K562 (cell line): ENCODE data around the gene ROBO1. TPM values are rescaled to one million over a fixed set of nuclear protein-coding genes. Genes with fewer than 3 reads are reported as not detected.

ENCODE experiments used
- ATAC-seq: fragments of 200-7000 bp; cut with Tn5 transposase; 3 replicates; pipeline ENCODE4 v1.9.1; 2020; ENCODE audit warnings: moderate library complexity
- BruUV-seq: library from RNA; stranded (reverse); fragments of 400-500 nt; replicated peaks from 2 replicates; lab custom pipeline; 2021; lab: Mats Ljungman, UMichigan
- CTCF ChIA-PET: fragments of 300-600 bp; formaldehyde crosslinking; extraction: SDS; loops from one replicate; lab custom pipeline; 2021; ENCODE audit warnings: low intra/inter-chr PET ratio; lab: Yijun Ruan, JAX
- POLR2A ChIA-PET: fragments of 300-600, 350-650 bp; sonication (Branson Sonifier 250); formaldehyde crosslinking; extraction: SDS; loops from one replicate; lab custom pipeline; 2021; ENCODE audit warnings: antibody characterized with exemption, inconsistent platforms; lab: Yijun Ruan, JAX
- DNase-seq, 4 experiments: peaks; one replicate each; pipeline versions ENCODE4 v3.0.0 to v3.0.0-alpha.2; 2011 to 2018; ENCODE audit warnings: low spot score in 3 of 4, mixed read lengths in 3 of 4; ENCODE audit errors: extremely low read depth in 1 of 4
- FAIRE-seq: peaks from 2 replicates; lab custom pipeline; 2011; peaks lifted over from hg19 to GRCh38; lab: Jason Lieb, UNC
- H2AFZ ChIP-seq: 2 replicates; pipeline ENCODE4 v1.6.0; 2011; ENCODE audit warnings: low read depth, low read length, control low read depth, inconsistent platforms
- H3K27ac ChIP-seq: fragments of 200-600 bp; 3 replicates; pipeline ENCODE4 v1.8.0; 2011; ENCODE audit warnings: low read depth, mild to moderate bottlenecking, control low read depth, inconsistent platforms, low read length, moderate library complexity, mixed read lengths; ENCODE audit errors: extremely low read depth
- H3K27me3 ChIP-seq, 2 experiments: fragments of 300-600 bp in 1 of 2; 2 replicates in 1 of 2; 3 replicates in 1 of 2; pipeline versions ENCODE4 v1.6.0 to v1.8.0; 2011; ENCODE audit warnings: inconsistent platforms in 2 of 2, low read length in 2 of 2, mild to moderate bottlenecking in 1 of 2, mixed read lengths in 1 of 2, moderate library complexity in 1 of 2; ENCODE audit not compliant: control insufficient read depth in 2 of 2, insufficient read depth in 2 of 2
- H3K36me3 ChIP-seq: fragments of 300-600 bp; 3 replicates; pipeline ENCODE4 v1.8.0; 2011; ENCODE audit warnings: mild to moderate bottlenecking, low read length, inconsistent platforms; ENCODE audit not compliant: control insufficient read depth, insufficient read depth
- H3K4me1 ChIP-seq, 2 experiments: fragments of 200-600 bp in 1 of 2; replicated peaks in 1 of 2; 2 replicates in 1 of 2; 3 replicates in 1 of 2; pipeline versions ENCODE4 v1.5.1 to v1.8.0; 2011; ENCODE audit warnings: inconsistent platforms in 2 of 2, low read length in 2 of 2, mild to moderate bottlenecking in 1 of 2, mixed read lengths in 1 of 2, moderate library complexity in 1 of 2; ENCODE audit not compliant: control insufficient read depth in 2 of 2, insufficient read depth in 2 of 2
- H3K4me2 ChIP-seq: 2 replicates; pipeline ENCODE4 v1.6.1; 2011; ENCODE audit warnings: low read length, control low read depth, inconsistent platforms, mixed read lengths; ENCODE audit not compliant: insufficient read depth
- H3K4me3 ChIP-seq: fragments of 200-600 bp; sonication (generic), shearing (Covaris generic); 2 replicates; pipeline ENCODE4 v1.5.1; 2016; ENCODE audit warnings: control low read depth, inconsistent platforms
- H3K79me2 ChIP-seq: fragments of 200-600 bp; 3 replicates; pipeline ENCODE4 v1.8.0; 2011; ENCODE audit warnings: low read length, inconsistent platforms; ENCODE audit not compliant: control insufficient read depth, insufficient read depth
- H3K9ac ChIP-seq, 2 experiments: 2 replicates each; pipeline versions ENCODE4 v1.6.0 to v1.6.1; 2011; ENCODE audit warnings: low read depth in 2 of 2, low read length in 2 of 2, control low read depth in 1 of 2, inconsistent platforms in 1 of 2, mild to moderate bottlenecking in 1 of 2, mixed read lengths in 1 of 2; ENCODE audit not compliant: insufficient read depth in 1 of 2
- H3K9me1 ChIP-seq: one replicate; pipeline ENCODE4 v1.6.0; 2011; ENCODE audit warnings: inconsistent platforms, mild to moderate bottlenecking, low read length, moderate library complexity; ENCODE audit not compliant: control insufficient read depth, insufficient read depth
- H3K9me3 ChIP-seq: replicated peaks from 2 replicates; pipeline ENCODE4 v1.5.1; 2011; ENCODE audit warnings: low read depth, low read length, inconsistent platforms; ENCODE audit not compliant: control insufficient read depth, insufficient read depth
- H4K20me1 ChIP-seq: replicated peaks from 2 replicates; pipeline ENCODE4 v1.6.1; 2011; ENCODE audit warnings: low read length, inconsistent platforms, mixed read lengths; ENCODE audit not compliant: control insufficient read depth, insufficient read depth
- BDP1 ChIP-seq: IDR thresholded peaks from 3 replicates; pipeline ENCODE4 v1.6.1; 2011; ENCODE audit not compliant: insufficient read length, insufficient read depth
- DMBX1 ChIP-seq: fragments of 250-450 bp; sonication (Bioruptor Pico); IDR thresholded peaks from 2 replicates; pipeline ENCODE4 v1.8.0; 2022; ENCODE audit warnings: inconsistent platforms, mild to moderate bottlenecking, moderate library complexity, borderline replicate concordance
- GABPB1 ChIP-seq: sonication (generic); formaldehyde crosslinking; IDR thresholded peaks from 2 replicates; pipeline ENCODE4 v1.8.0; 2022; ENCODE audit warnings: mild to moderate bottlenecking, missing genetic modification reagents
- HNRNPL ChIP-seq: fragments of 200-400 bp; formaldehyde crosslinking; IDR thresholded peaks from 2 replicates; pipeline ENCODE4 v1.6.1; 2017; ENCODE audit warnings: low read depth, mild to moderate bottlenecking, low read length
- MAZ ChIP-seq, 2 experiments: fragments of 450-650 bp in 1 of 2; sonication (generic) in 1 of 2; formaldehyde crosslinking; IDR thresholded peaks in 1 of 2; conservative IDR thresholded peaks in 1 of 2; 2 replicates each; pipeline versions ENCODE4 v1.4.0 to v1.5.0; 2020; ENCODE audit warnings: mild to moderate bottlenecking in 1 of 2, missing genetic modification reagents in 1 of 2
- MIER1 ChIP-seq: fragments of 450-650 bp; IDR thresholded peaks from 2 replicates; pipeline ENCODE4 v1.6.1; 2016; ENCODE audit warnings: antibody characterized with exemption, mild to moderate bottlenecking, low read depth
- MXI1 ChIP-seq: IDR thresholded peaks from 2 replicates; pipeline ENCODE4 v1.6.1; 2011; ENCODE audit warnings: low read depth, mild to moderate bottlenecking, improper control_type of control experiment, low read length
- NFIX ChIP-seq: fragments of 250-450 bp; sonication (Bioruptor Pico); IDR thresholded peaks from 2 replicates; pipeline ENCODE4 v1.4.0; 2020; ENCODE audit warnings: low read depth, mild to moderate bottlenecking, moderate library complexity
- NUFIP1 ChIP-seq: fragments of 450-650 bp; IDR thresholded peaks from 2 replicates; pipeline ENCODE4 v1.6.1; 2018; ENCODE audit not compliant: partially characterized antibody
- PTBP1 ChIP-seq: fragments of 200-400 bp; formaldehyde crosslinking; IDR thresholded peaks from 2 replicates; pipeline ENCODE4 v1.6.1; 2017; ENCODE audit warnings: low read depth, low read length
- SREBF2 ChIP-seq: sonication (generic); formaldehyde crosslinking; IDR thresholded peaks from 2 replicates; pipeline ENCODE4 v1.4.0; 2020; ENCODE audit warnings: mild to moderate bottlenecking, missing genetic modification reagents
- ZNF584 ChIP-seq: fragments of 200-800 bp; sonication (Bioruptor generic); IDR thresholded peaks from 2 replicates; pipeline ENCODE4 v1.6.1; 2016; ENCODE audit warnings: low read depth, mild to moderate bottlenecking, missing genetic modification characterization, missing compliant biosample characterization
- ZNF717 ChIP-seq: fragments of 250-450 bp; sonication (Bioruptor Pico); IDR thresholded peaks from 2 replicates; pipeline ENCODE4 v1.5.0; 2021
- ZNF780A ChIP-seq: fragments of 250-450 bp; sonication (Bioruptor Pico); IDR thresholded peaks from 2 replicates; pipeline ENCODE4 v1.5.0; 2021; ENCODE audit warnings: mild to moderate bottlenecking
- ZNF79 ChIP-seq: fragments of 250-450 bp; sonication (Bioruptor Pico); IDR thresholded peaks from 2 replicates; pipeline ENCODE4 v1.4.0; 2020; ENCODE audit warnings: low read depth, mild to moderate bottlenecking, moderate library complexity
- in situ Hi-C: fragments of 300-500 bp; cut with MboI; formaldehyde crosslinking; loops from 4 replicates; pipeline ENCODE4 v1.15.0; 2018; ENCODE audit warnings: inconsistent platforms, mixed read lengths
- intact Hi-C: fragments of 100-400 bp; cut with micrococcal nuclease; formaldehyde crosslinking; loops from 2 replicates; pipeline ENCODE4 v1.14.2; 2022
- polyA plus RNA-seq, 8 experiments: library from polyadenylated mRNA; depleted of rRNA in 4 of 8; stranded (reverse) in 5 of 8; unstranded in 3 of 8; fragments of >200 nt; fragmentation: Nextera tagmentation in 2 of 8; fragmentation: Illumina TruSeq in 1 of 8; extraction: Ambion mirVana in 2 of 8; extraction: Trizol in 1 of 8; gene quantifications; 2 replicates each; pipeline versions ENCODE4 v1.2.1 to v1.2.3, GENCODE V29; 2011 to 2014; ENCODE audit warnings: inconsistent platforms in 1 of 8, missing spikeins in 1 of 8
- total RNA-seq, 7 experiments: library from RNA; depleted of rRNA in 6 of 7; stranded (reverse); fragments of >200 nt in 6 of 7; fragmentation: Illumina TruSeq in 2 of 7; extraction: Trizol in 2 of 7; gene quantifications; 2 replicates each; pipeline versions ENCODE4 v1.2.1 to v1.2.3, GENCODE V29; 2011 to 2021; ENCODE audit warnings: low replicate concordance in 1 of 7
- TF ChIP-seq, protein P1 (sequence below): fragments of 450-650 bp; IDR thresholded peaks from 2 replicates; pipeline ENCODE4 v1.7.1; 2018; ENCODE audit warnings: mild to moderate bottlenecking, low read depth; ENCODE audit not compliant: partially characterized antibody
- TF ChIP-seq, protein P2 (sequence below): fragments of 250-450 bp; sonication (Bioruptor Pico); IDR thresholded peaks from 2 replicates; pipeline ENCODE4 v1.6.1; 2021; ENCODE audit warnings: mild to moderate bottlenecking
- TF ChIP-seq, protein P3 (sequence below): IDR thresholded peaks from 3 replicates; pipeline ENCODE4 v1.6.1; 2011; ENCODE audit warnings: borderline replicate concordance, mild to moderate bottlenecking, moderate library complexity; ENCODE audit not compliant: insufficient read length; ENCODE audit errors: extremely low read depth

Gene ROBO1
- total and polyA plus RNA-seq, 9 of the 15 experiments (the other 6 are each of a cell fraction or from before 2014, with no cell fraction given) = 0.01 to 0.53 (median 0.17) TPM; not detected in 5

DNA sequence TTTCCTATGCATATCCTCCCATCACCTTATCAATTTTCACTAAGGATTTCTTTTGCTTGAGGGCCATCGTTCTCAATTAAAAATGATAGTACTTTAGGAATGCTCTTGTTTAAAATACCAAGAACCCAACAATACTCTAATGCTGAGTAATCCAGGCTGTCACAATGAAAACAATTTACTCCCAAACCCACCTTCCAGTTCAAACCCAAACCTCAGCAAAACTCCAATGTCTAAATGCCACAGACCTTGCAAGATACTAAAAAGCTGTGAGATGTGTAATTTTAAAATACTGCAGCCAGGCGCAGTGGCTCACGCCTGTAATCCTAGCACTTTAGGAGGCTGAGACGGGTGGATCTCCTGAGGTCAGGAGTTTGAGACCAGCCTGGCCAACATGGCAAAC, 889.8 kb downstream of the ROBO1 start (continued):
- TF ChIP-seq, protein P1, sequence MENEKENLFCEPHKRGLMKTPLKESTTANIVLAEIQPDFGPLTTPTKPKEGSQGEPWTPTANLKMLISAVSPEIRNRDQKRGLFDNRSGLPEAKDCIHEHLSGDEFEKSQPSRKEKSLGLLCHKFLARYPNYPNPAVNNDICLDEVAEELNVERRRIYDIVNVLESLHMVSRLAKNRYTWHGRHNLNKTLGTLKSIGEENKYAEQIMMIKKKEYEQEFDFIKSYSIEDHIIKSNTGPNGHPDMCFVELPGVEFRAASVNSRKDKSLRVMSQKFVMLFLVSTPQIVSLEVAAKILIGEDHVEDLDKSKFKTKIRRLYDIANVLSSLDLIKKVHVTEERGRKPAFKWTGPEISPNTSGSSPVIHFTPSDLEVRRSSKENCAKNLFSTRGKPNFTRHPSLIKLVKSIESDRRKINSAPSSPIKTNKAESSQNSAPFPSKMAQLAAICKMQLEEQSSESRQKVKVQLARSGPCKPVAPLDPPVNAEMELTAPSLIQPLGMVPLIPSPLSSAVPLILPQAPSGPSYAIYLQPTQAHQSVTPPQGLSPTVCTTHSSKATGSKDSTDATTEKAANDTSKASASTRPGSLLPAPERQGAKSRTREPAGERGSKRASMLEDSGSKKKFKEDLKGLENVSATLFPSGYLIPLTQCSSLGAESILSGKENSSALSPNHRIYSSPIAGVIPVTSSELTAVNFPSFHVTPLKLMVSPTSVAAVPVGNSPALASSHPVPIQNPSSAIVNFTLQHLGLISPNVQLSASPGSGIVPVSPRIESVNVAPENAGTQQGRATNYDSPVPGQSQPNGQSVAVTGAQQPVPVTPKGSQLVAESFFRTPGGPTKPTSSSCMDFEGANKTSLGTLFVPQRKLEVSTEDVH = no peak
- TF ChIP-seq ZNF780A (CRISPR knock-in tag) (no peak), NFIX (no peak), NUFIP1 (no peak), BDP1 (no peak), HNRNPL (no peak), SREBF2 (CRISPR knock-in tag) (no peak)
- TF ChIP-seq, protein P2, sequence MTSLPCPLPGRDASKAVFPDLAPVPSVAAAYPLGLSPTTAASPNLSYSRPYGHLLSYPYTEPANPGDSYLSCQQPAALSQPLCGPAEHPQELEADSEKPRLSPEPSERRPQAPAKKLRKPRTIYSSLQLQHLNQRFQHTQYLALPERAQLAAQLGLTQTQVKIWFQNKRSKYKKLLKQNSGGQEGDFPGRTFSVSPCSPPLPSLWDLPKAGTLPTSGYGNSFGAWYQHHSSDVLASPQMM (CRISPR knock-in tag) = no peak

DNA sequence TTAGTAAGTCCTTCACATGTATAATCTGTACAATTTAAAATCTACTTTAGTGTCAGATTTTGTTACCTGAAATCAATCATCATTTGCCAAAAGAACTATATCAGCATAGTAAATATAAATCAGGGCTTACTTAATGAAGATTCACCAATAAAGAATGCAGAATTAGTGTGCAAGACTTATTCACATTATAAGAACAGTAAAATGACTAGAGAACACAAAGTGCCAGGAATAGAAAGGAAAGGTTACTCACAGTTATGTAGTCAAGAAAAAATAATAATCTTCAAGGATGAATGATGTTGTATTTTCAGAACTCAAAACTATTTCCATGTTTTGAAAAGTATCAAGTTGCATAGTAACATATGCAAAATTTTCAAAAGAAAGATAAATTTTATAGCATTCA, 891.9 kb downstream of the ROBO1 start:
- in situ Hi-C loops = no loop called here
- POLR2A ChIA-PET = no interaction called here
- no peak for TF ChIP-seq ZNF79 (CRISPR knock-in tag)
- TF ChIP-seq MIER1 = no peak
- TF ChIP-seq DMBX1 = no peak
- TF ChIP-seq ZNF717 (CRISPR knock-in tag) = no peak
- TF ChIP-seq MAZ (CRISPR knock-in tag; conservative IDR thresholded peaks at IDR 0.05 in 1 of 2, IDR thresholded peaks at IDR 0.05 in 1 of 2) = no peak
- TF ChIP-seq ZNF584 = no peak
- no peak for TF ChIP-seq PTBP1
- no peak for TF ChIP-seq GABPB1 (CRISPR knock-in tag)
- TF ChIP-seq NUFIP1 = no peak
- no peak for TF ChIP-seq MXI1
- TF ChIP-seq, protein P3, sequence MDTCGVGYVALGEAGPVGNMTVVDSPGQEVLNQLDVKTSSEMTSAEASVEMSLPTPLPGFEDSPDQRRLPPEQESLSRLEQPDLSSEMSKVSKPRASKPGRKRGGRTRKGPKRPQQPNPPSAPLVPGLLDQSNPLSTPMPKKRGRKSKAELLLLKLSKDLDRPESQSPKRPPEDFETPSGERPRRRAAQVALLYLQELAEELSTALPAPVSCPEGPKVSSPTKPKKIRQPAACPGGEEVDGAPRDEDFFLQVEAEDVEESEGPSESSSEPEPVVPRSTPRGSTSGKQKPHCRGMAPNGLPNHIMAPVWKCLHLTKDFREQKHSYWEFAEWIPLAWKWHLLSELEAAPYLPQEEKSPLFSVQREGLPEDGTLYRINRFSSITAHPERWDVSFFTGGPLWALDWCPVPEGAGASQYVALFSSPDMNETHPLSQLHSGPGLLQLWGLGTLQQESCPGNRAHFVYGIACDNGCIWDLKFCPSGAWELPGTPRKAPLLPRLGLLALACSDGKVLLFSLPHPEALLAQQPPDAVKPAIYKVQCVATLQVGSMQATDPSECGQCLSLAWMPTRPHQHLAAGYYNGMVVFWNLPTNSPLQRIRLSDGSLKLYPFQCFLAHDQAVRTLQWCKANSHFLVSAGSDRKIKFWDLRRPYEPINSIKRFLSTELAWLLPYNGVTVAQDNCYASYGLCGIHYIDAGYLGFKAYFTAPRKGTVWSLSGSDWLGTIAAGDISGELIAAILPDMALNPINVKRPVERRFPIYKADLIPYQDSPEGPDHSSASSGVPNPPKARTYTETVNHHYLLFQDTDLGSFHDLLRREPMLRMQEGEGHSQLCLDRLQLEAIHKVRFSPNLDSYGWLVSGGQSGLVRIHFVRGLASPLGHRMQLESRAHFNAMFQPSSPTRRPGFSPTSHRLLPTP = no peak

More for the DNA sequence above, 891.9 kb downstream of the ROBO1 start:
- Histone ChIP-seq H2AFZ (no peak overlapping the region), H3K4me2 (no peak overlapping the region), H3K9ac (no peak overlapping the region), H3K27ac (no peak overlapping the region), H3K4me3 (no peak overlapping the region), H4K20me1 (no peaks in the 10 kb centered on the region), H3K79me2 (no peaks in the 10 kb centered on the region), H3K9me3 (no peaks in the 10 kb centered on the region), H3K9me1 (no peaks in the 10 kb centered on the region), H3K4me1 (no peaks in the 10 kb centered on the region), H3K27me3 (no peaks in the 10 kb centered on the region), H3K36me3 (no peaks in the 10 kb centered on the region)
- DNase-seq = no peak
- FAIRE-seq = no peak
- intact Hi-C loops = no loop called here
- ATAC-seq = no peak
- no TSS peak for BruUV-seq
- CTCF ChIA-PET = no interaction called here
